Measurements from ENCODE around the gene TSKS. TPM values are rescaled to one million over a fixed set of nuclear protein-coding genes. Genes with fewer than 3 reads are reported as not detected.

TSKS gene
- total and polyA plus RNA-seq, 4 donors: 0.23 to 0.83 (median 0.61) TPM

DNA sequence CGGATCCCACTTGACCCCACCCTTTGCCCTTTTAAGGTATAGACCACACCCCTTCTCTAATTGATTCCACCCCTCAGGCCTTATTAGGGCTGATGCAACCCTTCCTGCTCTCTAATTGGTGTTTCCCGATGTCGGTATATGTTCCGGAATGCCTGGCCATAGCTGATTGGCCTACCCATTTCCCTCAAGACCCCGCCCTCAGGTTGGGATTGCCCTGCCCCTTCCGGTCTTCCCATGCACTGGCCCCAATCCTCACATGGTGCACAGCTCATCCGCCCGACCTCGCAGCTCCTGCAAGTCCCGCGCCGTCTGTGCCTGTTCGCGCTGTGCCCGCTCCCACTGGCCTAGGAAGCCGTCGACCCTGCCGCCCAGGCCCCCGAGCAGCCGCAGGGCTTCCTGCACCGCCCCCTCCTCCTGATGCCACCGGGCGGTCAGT lies 18.1 kb downstream of the TSKS start:
- DNase-seq (no peak), ATAC-seq (ENCODE audit: insufficient read depth, low FRiP score) (no peak)
- H3K27ac ChIP-seq (ENCODE audit: low read depth in 1 of 2, low read length in 1 of 2): no peak overlapping the region
- H3K9me3 ChIP-seq (ENCODE audit: control insufficient read depth in 4 of 4, insufficient read depth in 3 of 4, low read length in 3 of 4): peaks cover 0 to 2% (median 0%) of the 10 kb centered on the region in 4 donors
- TF ChIP-seq, protein P1, sequence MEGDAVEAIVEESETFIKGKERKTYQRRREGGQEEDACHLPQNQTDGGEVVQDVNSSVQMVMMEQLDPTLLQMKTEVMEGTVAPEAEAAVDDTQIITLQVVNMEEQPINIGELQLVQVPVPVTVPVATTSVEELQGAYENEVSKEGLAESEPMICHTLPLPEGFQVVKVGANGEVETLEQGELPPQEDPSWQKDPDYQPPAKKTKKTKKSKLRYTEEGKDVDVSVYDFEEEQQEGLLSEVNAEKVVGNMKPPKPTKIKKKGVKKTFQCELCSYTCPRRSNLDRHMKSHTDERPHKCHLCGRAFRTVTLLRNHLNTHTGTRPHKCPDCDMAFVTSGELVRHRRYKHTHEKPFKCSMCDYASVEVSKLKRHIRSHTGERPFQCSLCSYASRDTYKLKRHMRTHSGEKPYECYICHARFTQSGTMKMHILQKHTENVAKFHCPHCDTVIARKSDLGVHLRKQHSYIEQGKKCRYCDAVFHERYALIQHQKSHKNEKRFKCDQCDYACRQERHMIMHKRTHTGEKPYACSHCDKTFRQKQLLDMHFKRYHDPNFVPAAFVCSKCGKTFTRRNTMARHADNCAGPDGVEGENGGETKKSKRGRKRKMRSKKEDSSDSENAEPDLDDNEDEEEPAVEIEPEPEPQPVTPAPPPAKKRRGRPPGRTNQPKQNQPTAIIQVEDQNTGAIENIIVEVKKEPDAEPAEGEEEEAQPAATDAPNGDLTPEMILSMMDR (IDR thresholded peaks at IDR 0.05; ENCODE audit: control extremely low read depth, extremely low read depth): no peak
- H3K27me3 ChIP-seq (ENCODE audit: control insufficient read depth in 3 of 3, insufficient read depth in 3 of 3, low read length in 2 of 3): no peaks in the 10 kb centered on the region
- H3K36me3 ChIP-seq (ENCODE audit: control insufficient read depth in 4 of 4, insufficient read depth in 4 of 4, low read length in 4 of 4): no peaks in the 10 kb centered on the region
- WGBS, 2 donors: 94% methylated on average over 23 of the region's 23 CpGs
- no peak overlapping the region for H3K4me3 ChIP-seq
- H3K4me1 ChIP-seq (ENCODE audit: control insufficient read depth in 5 of 5, insufficient read depth in 5 of 5, low read length in 5 of 5): peaks cover 0 to 3% (median 0%) of the 10 kb centered on the region in 5 donors
- no peak overlapping the region for H3K9ac ChIP-seq (ENCODE audit: insufficient read depth in 1 of 2, low read length in 2 of 2)

DNA sequence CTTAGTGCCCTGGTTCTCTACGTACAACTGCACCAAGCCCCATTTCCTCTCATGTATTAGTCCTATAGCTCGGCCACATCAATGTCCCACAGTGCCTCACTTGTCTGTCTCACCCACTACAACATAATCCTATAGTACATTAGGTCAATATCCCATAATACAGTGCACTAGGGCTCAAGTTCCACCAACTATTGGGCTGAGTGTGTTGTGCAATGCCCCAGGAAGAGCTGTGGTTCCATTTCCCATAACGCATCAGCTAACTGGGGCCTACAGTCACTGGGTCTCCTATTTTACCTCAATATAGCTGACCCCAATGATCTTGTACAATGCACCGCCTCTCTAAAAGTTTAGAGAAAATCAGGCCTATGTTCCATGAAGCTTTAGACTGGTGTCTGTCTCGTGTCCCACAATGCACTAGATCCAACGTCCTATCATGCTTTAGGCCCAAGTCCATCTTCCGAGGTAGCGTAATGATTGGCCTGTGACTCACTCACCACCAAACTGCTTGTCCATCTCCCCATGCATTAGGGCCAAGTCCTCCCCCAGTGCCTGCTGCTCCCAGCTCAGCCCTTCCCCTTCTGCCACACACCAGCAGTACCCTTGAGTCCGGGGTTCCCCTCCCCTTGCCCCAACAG lies 21.8 kb downstream of the TSKS start:
- no peak for DNase-seq
- H3K27me3 ChIP-seq (ENCODE audit: control insufficient read depth in 3 of 3, insufficient read depth in 3 of 3, low read length in 2 of 3): no peaks in the 10 kb centered on the region
- no peak for ATAC-seq (ENCODE audit: insufficient read depth, low FRiP score)
- H3K4me3 ChIP-seq: no peak overlapping the region
- no peaks in the 10 kb centered on the region for H3K36me3 ChIP-seq (ENCODE audit: control insufficient read depth in 4 of 4, insufficient read depth in 4 of 4, low read length in 4 of 4)
- peaks cover 0 to 2% (median 0%) of the 10 kb centered on the region in 4 donors for H3K9me3 ChIP-seq (ENCODE audit: control insufficient read depth in 4 of 4, insufficient read depth in 3 of 4, low read length in 3 of 4)
- TF ChIP-seq, protein P1 (IDR thresholded peaks at IDR 0.05; ENCODE audit: control extremely low read depth, extremely low read depth): no peak
- peaks cover 0 to 2% (median 0%) of the 10 kb centered on the region in 5 donors for H3K4me1 ChIP-seq (ENCODE audit: control insufficient read depth in 5 of 5, insufficient read depth in 5 of 5, low read length in 5 of 5)
- no peak overlapping the region for H3K27ac ChIP-seq (ENCODE audit: low read depth in 1 of 2, low read length in 1 of 2)
- no peak overlapping the region for H3K9ac ChIP-seq (ENCODE audit: insufficient read depth in 1 of 2, low read length in 2 of 2)
- 81 to 83% methylated on average over 9 of the region's 9 CpGs for WGBS, 2 donors

DNA sequence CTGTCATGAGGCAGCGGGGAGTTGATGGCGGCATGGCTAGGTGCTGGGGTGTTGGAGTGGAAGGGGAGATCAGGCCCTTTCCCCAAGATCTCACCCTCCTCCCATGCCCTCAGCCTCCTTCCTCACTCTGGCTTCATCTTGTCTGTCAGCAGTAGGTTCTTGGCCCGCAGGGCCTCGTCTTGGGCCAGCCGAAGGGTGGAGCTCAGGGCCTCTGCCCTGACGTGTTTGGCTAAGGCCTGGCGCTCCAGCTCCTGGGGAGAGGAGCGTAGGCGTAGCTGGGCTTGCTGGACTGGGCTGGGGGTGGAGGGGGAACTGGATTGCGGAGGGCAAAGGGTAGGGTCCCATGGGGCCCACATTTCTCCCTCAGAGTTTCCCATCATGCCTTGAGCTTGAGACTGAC lies 23.2 kb downstream of the TSKS start:
- Histone ChIP-seq H3K4me1 (ENCODE audit: control insufficient read depth in 5 of 5, insufficient read depth in 5 of 5, low read length in 5 of 5) (no peaks in the 10 kb centered on the region), H3K9ac (ENCODE audit: insufficient read depth in 1 of 2, low read length in 2 of 2) (no peak overlapping the region), H3K36me3 (ENCODE audit: control insufficient read depth in 4 of 4, insufficient read depth in 4 of 4, low read length in 4 of 4) (no peaks in the 10 kb centered on the region), H3K9me3 (ENCODE audit: control insufficient read depth in 4 of 4, insufficient read depth in 3 of 4, low read length in 3 of 4) (peaks cover 0 to 2% (median 0%) of the 10 kb centered on the region in 4 donors), H3K27me3 (ENCODE audit: control insufficient read depth in 3 of 3, insufficient read depth in 3 of 3, low read length in 2 of 3) (no peaks in the 10 kb centered on the region), H3K4me3 (no peak overlapping the region), H3K27ac (ENCODE audit: low read depth in 1 of 2, low read length in 1 of 2) (no peak overlapping the region)
- TF ChIP-seq, protein P1 (IDR thresholded peaks at IDR 0.05; ENCODE audit: control extremely low read depth, extremely low read depth): no peak
- DNase-seq: no peak
- WGBS, 2 donors: 92 to 94% methylated on average over 10 of the region's 10 CpGs
- no peak for ATAC-seq (ENCODE audit: insufficient read depth, low FRiP score)

DNA sequence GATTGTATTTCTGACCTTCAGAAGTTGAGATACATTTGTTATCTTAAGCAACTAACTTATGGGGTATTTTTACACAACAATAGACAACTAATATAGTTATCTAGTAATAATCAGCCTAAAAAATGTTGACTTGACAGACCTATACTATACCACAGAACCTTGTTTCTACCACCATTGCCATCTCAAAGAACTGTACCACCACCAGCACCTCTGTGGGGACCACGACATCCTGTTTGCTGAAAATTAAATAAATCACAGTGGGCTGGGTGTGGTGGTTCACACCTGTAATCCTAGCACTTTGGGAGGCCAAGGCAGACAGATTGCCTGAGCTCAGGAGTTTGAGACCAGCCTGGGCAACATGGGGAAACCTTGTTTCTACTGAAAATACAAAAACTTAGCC lies 24.0 kb downstream of the TSKS start:
- Histone ChIP-seq H3K4me1 (ENCODE audit: control insufficient read depth in 5 of 5, insufficient read depth in 5 of 5, low read length in 5 of 5) (no peaks in the 10 kb centered on the region), H3K27me3 (ENCODE audit: control insufficient read depth in 3 of 3, insufficient read depth in 3 of 3, low read length in 2 of 3) (no peaks in the 10 kb centered on the region), H3K4me3 (no peak overlapping the region), H3K27ac (ENCODE audit: low read depth in 1 of 2, low read length in 1 of 2) (no peak overlapping the region), H3K36me3 (ENCODE audit: control insufficient read depth in 4 of 4, insufficient read depth in 4 of 4, low read length in 4 of 4) (no peaks in the 10 kb centered on the region), H3K9me3 (ENCODE audit: control insufficient read depth in 4 of 4, insufficient read depth in 3 of 4, low read length in 3 of 4) (peaks cover 0 to 2% (median 0%) of the 10 kb centered on the region in 4 donors), H3K9ac (ENCODE audit: insufficient read depth in 1 of 2, low read length in 2 of 2) (no peak overlapping the region)
- TF ChIP-seq, protein P1 (IDR thresholded peaks at IDR 0.05; ENCODE audit: control extremely low read depth, extremely low read depth): no peak
- no peak for ATAC-seq (ENCODE audit: insufficient read depth, low FRiP score)
- no peak for DNase-seq
- 84 to 91% methylated on average over 1 of the region's 1 CpG for WGBS, 2 donors

All from lung (tissue), 12 donors.